GM19455 (cell line): Measurements from ENCODE around the gene SESN1.

ENCODE experiments used
- ATAC-seq: cut with Tn5 transposase; IDR thresholded peaks from one replicate; pipeline ENCODE4 v1.9.1; 2021; ENCODE audit not compliant: unreplicated experiment

The SESN1 gene

DNA sequence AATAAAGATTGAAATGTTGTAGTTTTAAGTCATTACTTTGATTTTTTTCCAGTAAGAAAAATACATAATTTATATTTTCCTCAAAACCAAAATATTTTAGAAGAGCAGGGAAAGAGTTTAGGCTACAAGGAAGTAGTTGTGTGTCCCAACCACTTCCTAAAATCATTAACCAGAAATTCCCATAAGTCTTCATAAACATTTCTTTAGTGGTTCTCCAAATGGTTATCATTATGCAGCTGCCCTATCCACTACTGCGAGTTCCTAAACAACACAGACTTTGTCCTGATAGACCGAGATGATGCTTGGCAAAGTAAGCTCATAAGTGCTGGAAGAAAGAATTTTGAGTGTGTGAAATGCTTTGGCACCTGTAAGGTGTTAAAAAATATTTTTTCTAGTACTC is 152.8 kb downstream of the SESN1 start:
- ATAC-seq: no peak

DNA sequence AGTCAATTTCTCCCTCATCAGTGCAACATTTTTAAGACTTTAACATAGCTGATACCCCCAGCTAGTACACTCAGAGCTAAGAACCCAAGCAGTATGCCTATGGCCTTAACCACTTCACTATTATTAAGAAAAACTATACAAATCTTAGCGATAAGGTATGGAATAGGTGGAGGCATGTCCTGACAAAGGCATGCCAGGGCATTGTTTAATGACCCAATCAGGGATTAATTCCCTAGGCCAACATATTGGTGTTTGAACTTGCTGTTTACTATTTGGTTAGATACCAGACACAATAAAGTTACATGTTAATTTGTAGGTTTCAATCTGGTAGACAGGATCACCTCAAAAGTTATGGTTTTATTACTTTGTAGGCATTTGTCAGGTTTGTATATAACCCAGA is 153.4 kb downstream of the SESN1 start:
- ATAC-seq: no peak

DNA sequence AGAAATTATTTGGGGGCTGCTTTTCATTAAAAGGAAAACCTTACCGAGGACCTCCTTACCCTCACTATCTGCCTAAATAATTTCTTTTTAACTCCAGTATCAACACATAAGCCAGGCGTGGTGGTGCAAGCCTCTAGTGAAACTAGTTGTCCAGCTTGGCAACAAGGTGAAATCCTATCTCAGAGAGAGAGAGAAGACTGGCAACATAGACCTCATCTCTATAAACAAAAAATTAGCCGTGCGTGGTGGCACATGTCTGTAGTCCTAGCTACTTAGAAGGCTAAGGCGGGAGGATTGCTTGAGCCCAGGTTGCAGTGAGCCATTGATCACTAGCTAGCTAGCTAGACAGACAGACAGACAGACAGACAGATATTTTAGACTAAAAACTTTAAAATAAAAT is 153.9 kb downstream of the SESN1 start:
- ATAC-seq: no peak

DNA sequence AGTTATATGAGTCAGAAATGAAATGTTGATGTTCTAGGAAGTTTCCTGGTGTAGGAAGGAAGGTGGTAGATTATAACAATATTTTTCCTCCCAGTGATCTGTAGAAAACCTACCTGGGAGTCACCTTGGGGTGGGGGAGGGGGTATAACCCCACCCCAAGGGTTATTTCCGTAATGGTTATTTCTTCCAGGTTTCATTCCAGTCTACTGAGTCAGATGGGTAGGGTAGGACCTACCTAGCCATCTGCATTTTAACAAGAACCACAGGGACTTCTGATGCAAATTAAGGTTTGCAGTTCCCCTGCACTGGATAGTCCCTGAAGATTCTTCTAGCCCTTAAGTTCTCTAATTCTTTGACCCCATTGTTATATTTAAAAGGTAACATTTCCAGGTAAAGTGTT is 157.5 kb downstream of the SESN1 start:
- no peak for ATAC-seq
